ENCODE data around the gene ARHGEF6. TPM values are rescaled to one million over a fixed set of nuclear protein-coding genes. Genes with fewer than 3 reads are reported as not detected.

Gene ARHGEF6
- total RNA-seq, 1 donor from 2014 or later, result 32.4 TPM

DNA sequence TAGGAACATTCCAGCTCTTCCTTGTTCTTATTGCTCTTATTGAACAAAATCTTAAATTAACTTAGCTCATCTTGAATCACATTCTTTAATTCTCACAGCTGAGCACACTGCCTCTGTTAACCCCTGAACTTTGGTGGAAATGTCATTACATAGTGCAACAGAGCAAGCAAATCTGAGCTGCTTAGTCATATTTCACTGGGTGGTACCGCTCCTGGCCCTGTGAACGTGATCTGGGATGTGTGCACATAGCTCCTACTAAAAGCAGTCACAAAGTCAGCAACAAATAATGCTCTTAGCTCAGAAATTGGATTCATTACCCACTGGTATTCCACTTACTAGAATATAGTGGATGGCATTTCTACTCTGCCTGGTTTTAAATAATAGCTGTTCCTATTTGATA is 27.9 kb downstream of the ARHGEF6 start:
- Mint-ChIP-seq H3K27me3 (no peaks in the 10 kb centered on the region), H3K4me1 (peaks cover 57% of the 10 kb centered on the region), H3K9me3 (no peaks in the 10 kb centered on the region), H3K27ac (no peak overlapping the region), H3K36me3 (ENCODE audit: low read depth) (peaks cover 5% of the 10 kb centered on the region), H3K4me3 (no peak overlapping the region)
- TF ChIP-seq, protein P1, sequence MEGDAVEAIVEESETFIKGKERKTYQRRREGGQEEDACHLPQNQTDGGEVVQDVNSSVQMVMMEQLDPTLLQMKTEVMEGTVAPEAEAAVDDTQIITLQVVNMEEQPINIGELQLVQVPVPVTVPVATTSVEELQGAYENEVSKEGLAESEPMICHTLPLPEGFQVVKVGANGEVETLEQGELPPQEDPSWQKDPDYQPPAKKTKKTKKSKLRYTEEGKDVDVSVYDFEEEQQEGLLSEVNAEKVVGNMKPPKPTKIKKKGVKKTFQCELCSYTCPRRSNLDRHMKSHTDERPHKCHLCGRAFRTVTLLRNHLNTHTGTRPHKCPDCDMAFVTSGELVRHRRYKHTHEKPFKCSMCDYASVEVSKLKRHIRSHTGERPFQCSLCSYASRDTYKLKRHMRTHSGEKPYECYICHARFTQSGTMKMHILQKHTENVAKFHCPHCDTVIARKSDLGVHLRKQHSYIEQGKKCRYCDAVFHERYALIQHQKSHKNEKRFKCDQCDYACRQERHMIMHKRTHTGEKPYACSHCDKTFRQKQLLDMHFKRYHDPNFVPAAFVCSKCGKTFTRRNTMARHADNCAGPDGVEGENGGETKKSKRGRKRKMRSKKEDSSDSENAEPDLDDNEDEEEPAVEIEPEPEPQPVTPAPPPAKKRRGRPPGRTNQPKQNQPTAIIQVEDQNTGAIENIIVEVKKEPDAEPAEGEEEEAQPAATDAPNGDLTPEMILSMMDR (IDR thresholded peaks at IDR 0.05), result no peak
- POLR2A ChIA-PET, result interaction anchor here (0.6 to 1.7 kb wide), 4 partner anchors 12 to 128 kb away, joined by 3 to 7 read pairs (median 4); partner anchors contain the start of gene RBMX
- CTCF ChIA-PET, result interaction anchor here (1.1 to 1.6 kb wide), 3 partner anchors 9 to 14 kb away, joined by 3 to 5 read pairs (median 3); no protein-coding TSS in a partner anchor
- DNase-seq (no peak), ATAC-seq (ENCODE audit: low read depth) (no peak)
- intact Hi-C loops (cut with micrococcal nuclease), result no loop called here

GRCh38 chrX:136752346-136752745 is 28.4 kb downstream of the ARHGEF6 start:
- intact Hi-C loops (cut with micrococcal nuclease), result no loop called here
- Mint-ChIP-seq H3K27ac (no peak overlapping the region), H3K27me3 (no peaks in the 10 kb centered on the region), H3K4me1 (peaks cover 58% of the 10 kb centered on the region), H3K4me3 (no peak overlapping the region), H3K36me3 (ENCODE audit: low read depth) (peaks cover under 1% of the 10 kb centered on the region), H3K9me3 (no peaks in the 10 kb centered on the region)
- DNase-seq, result no peak
- ATAC-seq (ENCODE audit: low read depth), result no peak
- ChIA-PET CTCF (interaction anchor here (1.4 kb wide), 1 partner anchor 14 kb away, joined by 3 read pairs; no protein-coding TSS in a partner anchor), POLR2A (interaction anchor here (0.6 to 1.5 kb wide), 3 partner anchors 13 to 128 kb away, joined by 3 to 7 read pairs (median 3); partner anchors contain the start of gene RBMX)
- TF ChIP-seq, protein P1 (IDR thresholded peaks at IDR 0.05), result no peak

DNA sequence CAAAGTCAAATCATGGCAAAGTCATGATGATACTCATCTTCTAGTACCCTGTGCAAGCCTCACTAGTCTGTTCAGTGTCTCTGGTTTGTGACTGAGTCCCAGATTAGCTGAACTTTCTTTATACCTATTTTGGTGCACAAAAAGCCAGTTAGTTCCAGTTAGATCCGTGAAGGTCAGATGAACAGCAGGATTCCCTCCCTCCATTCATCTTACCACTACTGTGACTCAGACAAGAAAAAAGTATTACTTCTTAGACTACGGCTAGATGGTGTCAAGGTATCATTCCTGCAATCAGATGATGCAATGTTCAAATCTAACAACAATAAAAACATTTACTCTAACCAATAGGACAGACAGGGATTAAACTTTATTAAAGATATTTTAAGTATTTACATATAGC is 30.4 kb downstream of the ARHGEF6 start:
- H3K27ac Mint-ChIP-seq, result peak overlapping the region; percentile 69
- no peaks in the 10 kb centered on the region for H3K27me3 Mint-ChIP-seq
- peaks cover 64% of the 10 kb centered on the region for H3K4me1 Mint-ChIP-seq
- TF ChIP-seq, protein P1 (IDR thresholded peaks at IDR 0.05), result no peak
- POLR2A ChIA-PET, result interaction anchor here (0.9 kb wide), 1 partner anchor 16 kb away, joined by 3 read pairs; no protein-coding TSS in a partner anchor
- H3K9me3 Mint-ChIP-seq, result no peaks in the 10 kb centered on the region
- H3K4me3 Mint-ChIP-seq, result no peak overlapping the region
- DNase-seq (no peak), ATAC-seq (ENCODE audit: low read depth) (no peak)
- CTCF ChIA-PET, result no interaction called here
- intact Hi-C loops (cut with micrococcal nuclease), result no loop called here
- H3K36me3 Mint-ChIP-seq (ENCODE audit: low read depth), result peaks cover under 1% of the 10 kb centered on the region

DNA sequence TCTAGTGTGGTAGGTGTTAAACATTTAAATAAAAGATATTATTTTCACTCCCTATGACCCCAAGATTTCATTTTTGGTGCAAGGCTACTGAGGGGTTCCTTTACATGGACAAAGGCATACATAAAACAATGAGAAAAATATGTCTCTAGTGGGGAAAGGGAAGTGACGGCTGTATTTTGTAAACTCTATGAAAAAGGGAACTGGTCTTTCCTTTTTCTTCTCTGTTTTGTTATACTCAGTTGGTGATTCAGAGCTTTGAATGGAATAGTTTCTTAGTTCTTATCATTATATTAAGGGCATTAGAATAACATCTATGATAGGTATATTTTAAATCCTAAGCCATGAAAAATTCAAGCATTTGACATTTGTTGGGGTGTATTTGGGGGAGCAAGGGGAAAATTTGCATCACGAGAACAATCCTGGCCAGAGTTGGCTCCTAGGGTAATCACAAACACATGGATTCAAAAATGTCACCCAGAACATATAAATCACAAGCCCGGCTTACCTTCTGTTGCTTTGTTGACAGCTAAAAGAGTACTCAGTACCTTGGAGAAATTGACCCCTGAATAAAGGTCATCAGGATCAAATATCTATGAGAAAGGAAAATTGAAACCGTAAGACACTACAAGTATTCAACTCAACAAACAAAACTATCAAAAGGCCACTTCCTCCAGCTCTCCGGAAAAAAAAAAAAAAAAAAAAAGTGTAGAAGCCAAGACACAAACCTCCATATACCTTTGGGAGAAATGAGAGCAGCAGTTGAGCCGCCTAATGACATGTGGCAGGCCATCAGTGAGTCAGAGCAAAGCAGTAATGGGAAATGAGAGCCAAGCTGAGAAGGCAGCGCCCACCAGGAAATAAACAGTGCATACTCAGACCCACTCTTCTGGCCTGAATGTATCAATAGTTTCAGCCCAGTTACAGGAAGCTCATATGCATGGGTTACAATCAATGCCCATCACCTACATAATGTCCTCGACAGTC is 33.4 kb downstream of the ARHGEF6 start:
- peak overlapping the region; percentile 69 for H3K4me3 Mint-ChIP-seq
- intact Hi-C loops (cut with micrococcal nuclease), result loop anchor here (1.0 to 2.0 kb wide), 5 partner anchors 13 to 133 kb away; partner anchors contain the start of genes ARHGEF6 and RBMX
- H3K27ac Mint-ChIP-seq, result peak overlapping the region; percentile 95
- TF ChIP-seq, protein P1 (IDR thresholded peaks at IDR 0.05), result no peak
- no peaks in the 10 kb centered on the region for H3K27me3 Mint-ChIP-seq
- no peak for DNase-seq
- peak; percentile 81 for ATAC-seq (ENCODE audit: low read depth)
- H3K9me3 Mint-ChIP-seq, result no peaks in the 10 kb centered on the region
- ChIA-PET POLR2A (interaction anchor here (0.5 to 3.4 kb wide), 13 partner anchors 12 to 774 kb away, joined by 3 to 38 read pairs (median 5); partner anchors contain the start of genes MMGT1 and RBMX), CTCF (interaction anchor here (0.9 to 1.7 kb wide), 4 partner anchors 19 to 36 kb away, joined by 3 to 6 read pairs (median 4); no protein-coding TSS in a partner anchor)
- H3K4me1 Mint-ChIP-seq, result peaks cover 79% of the 10 kb centered on the region
- H3K36me3 Mint-ChIP-seq (ENCODE audit: low read depth), result peaks cover 21% of the 10 kb centered on the region
